PC-3 (cell line): ENCODE measurements around the gene ADAMTSL5. TPM values are rescaled to one million over a fixed set of nuclear protein-coding genes. Genes with fewer than 3 reads are reported as not detected.

Experiments
- ATAC-seq: fragments of 200-7000 bp; cut with Tn5 transposase; 2 replicates; pipeline ENCODE4 v1.9.1; 2020; ENCODE audit warnings: mild to moderate bottlenecking, moderate library complexity
- BruUV-seq: library from RNA; stranded (reverse); fragments of 400-500 nt; replicated peaks from 2 replicates; lab custom pipeline; 2021; lab: Mats Ljungman, UMichigan
- CTCF ChIA-PET: fragments of 300-600 bp; sonication (Branson Sonifier 250); formaldehyde crosslinking; loops from one replicate; lab custom pipeline; 2022; ENCODE audit warnings: antibody characterized with exemption; lab: Charles Lee
- POLR2A ChIA-PET: fragments of 300-600 bp; sonication (Branson Sonifier 250); formaldehyde crosslinking; loops from one replicate; lab custom pipeline; 2022; ENCODE audit warnings: antibody characterized with exemption; ENCODE audit not compliant: unreplicated experiment; lab: Charles Lee
- DNase-seq: peaks from one replicate; pipeline ENCODE4 v3.0.0-alpha.2; 2015
- H2AFZ ChIP-seq: fragments of 300-600 bp; sonication (generic); 2 replicates; pipeline ENCODE4 v1.6.0; 2016; ENCODE audit warnings: antibody characterized with exemption, low read length
- H3F3A ChIP-seq: fragments of 300-600 bp; sonication (generic); one replicate; pipeline ENCODE4 v1.6.0; 2017; ENCODE audit warnings: antibody characterized with exemption, low read length, control low read depth, mild to moderate bottlenecking; ENCODE audit not compliant: unreplicated experiment
- H3K27ac ChIP-seq: fragments of 300-600 bp; sonication (generic); 2 replicates; pipeline ENCODE4 v1.5.1; 2016; ENCODE audit warnings: mild to moderate bottlenecking, low read length
- H3K27me3 ChIP-seq: fragments of 300-600 bp; sonication (generic); 2 replicates; pipeline ENCODE4 v1.6.1; 2016; ENCODE audit warnings: low read length, mixed read lengths
- H3K36me3 ChIP-seq: fragments of 300-600 bp; sonication (generic); 2 replicates; pipeline ENCODE4 v1.6.1; 2016; ENCODE audit warnings: low read depth, mixed run types, low read length, mixed read lengths
- H3K4me1 ChIP-seq: fragments of 300-600 bp; sonication (generic); 2 replicates; pipeline ENCODE4 v1.5.1; 2016; ENCODE audit warnings: low read length; ENCODE audit not compliant: insufficient read depth
- H3K4me2 ChIP-seq: fragments of 300-600 bp; sonication (generic); 2 replicates; pipeline ENCODE4 v1.6.0; 2016; ENCODE audit warnings: low read length
- H3K4me3 ChIP-seq: fragments of 300-600 bp; sonication (generic); 2 replicates; pipeline ENCODE4 v1.5.1; 2016; ENCODE audit warnings: mild to moderate bottlenecking, low read length, mixed read lengths
- H3K79me2 ChIP-seq: fragments of 300-600 bp; sonication (generic); 2 replicates; pipeline ENCODE4 v1.6.1; 2017; ENCODE audit warnings: low read length, mixed read lengths
- H3K9ac ChIP-seq: fragments of 300-600 bp; sonication (generic); 2 replicates; pipeline ENCODE4 v1.6.0; 2016; ENCODE audit warnings: mild to moderate bottlenecking, low read length
- H3K9me2 ChIP-seq: fragments of 300-600 bp; sonication (generic); replicated peaks from 2 replicates; pipeline ENCODE4 v1.6.1; 2016; ENCODE audit warnings: mixed run types, low read length, mixed read lengths
- H3K9me3 ChIP-seq: fragments of 300-600 bp; sonication (generic); 2 replicates; pipeline ENCODE4 v1.6.1; 2016; ENCODE audit warnings: low read length, mixed read lengths
- H4K20me1 ChIP-seq: fragments of 300-600 bp; sonication (generic); 2 replicates; pipeline ENCODE4 v1.6.1; 2016; ENCODE audit warnings: low read length, mixed read lengths
- CTCF ChIP-seq: fragments of 300-600 bp; sonication (generic); conservative IDR thresholded peaks from 2 replicates; pipeline ENCODE4 v1.5.1; 2017; ENCODE audit warnings: antibody characterized with exemption, low read depth, mild to moderate bottlenecking, low read length
- EZH2 ChIP-seq: fragments of 300-600 bp; sonication (generic); IDR thresholded peaks from one replicate; pipeline ENCODE4 v1.6.1; 2017; ENCODE audit warnings: antibody characterized with exemption, mild to moderate bottlenecking, low read length; ENCODE audit not compliant: unreplicated experiment
- EZH2phosphoT487 ChIP-seq: fragments of 300-600 bp; sonication (generic); IDR thresholded peaks from 2 replicates; pipeline ENCODE4 v1.6.1; 2018; ENCODE audit warnings: mild to moderate bottlenecking, antibody characterized with exemption, low read length, borderline replicate concordance
- intact Hi-C: fragments of 100-400 bp; cut with micrococcal nuclease; formaldehyde crosslinking; loops from 2 replicates; pipeline ENCODE4 v1.9.0; 2023
- total RNA-seq: library from RNA; depleted of rRNA; stranded (reverse); fragments of >200 nt; gene quantifications from 2 replicates; pipeline ENCODE4 v1.2.3, GENCODE V29; 2014

Gene ADAMTSL5
- total RNA-seq, 1 experiment from 2014 or later, result 5.0 TPM

- no peak for DNase-seq
- H3K4me2 ChIP-seq, result no peak overlapping the region
- H3K9me3 ChIP-seq, result no peaks in the 10 kb centered on the region
- no peaks in the 10 kb centered on the region for H4K20me1 ChIP-seq
- CTCF ChIA-PET, result no interaction called here
- H3K36me3 ChIP-seq, result no peaks in the 10 kb centered on the region
- TF ChIP-seq EZH2phosphoT487, result no peak
- no peak for TF ChIP-seq CTCF
- TF ChIP-seq EZH2, result no peak
- intact Hi-C loops, result no loop called here
- H3K9ac ChIP-seq, result no peak overlapping the region
- POLR2A ChIA-PET, result no interaction called here
- no peaks in the 10 kb centered on the region for H3F3A ChIP-seq
- no peak overlapping the region for H3K4me3 ChIP-seq
- no TSS peak for BruUV-seq
- ATAC-seq, result no peak
- no peak overlapping the region for H2AFZ ChIP-seq
- H3K79me2 ChIP-seq, result no peaks in the 10 kb centered on the region
- H3K27me3 ChIP-seq, result no peaks in the 10 kb centered on the region
- H3K27ac ChIP-seq, result no peak overlapping the region
- no peaks in the 10 kb centered on the region for H3K4me1 ChIP-seq
- no peaks in the 10 kb centered on the region for H3K9me2 ChIP-seq
Observed at GRCh38 chr19:1522838-1523237, 10.0 kb upstream of the ADAMTSL5 start.

GRCh38 chr19:1522061-1522460 lies 9.2 kb upstream of the ADAMTSL5 start:
- Histone ChIP-seq H3K4me1 (no peaks in the 10 kb centered on the region), H3K9me2 (no peaks in the 10 kb centered on the region), H3K27ac (no peak overlapping the region), H3K4me2 (no peak overlapping the region), H3K9ac (no peak overlapping the region), H4K20me1 (no peaks in the 10 kb centered on the region), H3K9me3 (no peaks in the 10 kb centered on the region), H3K4me3 (no peak overlapping the region), H3K27me3 (no peaks in the 10 kb centered on the region), H3K79me2 (no peaks in the 10 kb centered on the region), H3F3A (no peaks in the 10 kb centered on the region), H2AFZ (no peak overlapping the region), H3K36me3 (no peaks in the 10 kb centered on the region)
- DNase-seq (no peak), ATAC-seq (no peak)
- intact Hi-C loops, result no loop called here
- ChIA-PET CTCF (no interaction called here), POLR2A (no interaction called here)
- no TSS peak for BruUV-seq
- TF ChIP-seq EZH2phosphoT487 (no peak), CTCF (no peak), EZH2 (no peak)

GRCh38 chr19:1521636-1522035 lies 8.8 kb upstream of the ADAMTSL5 start:
- Histone ChIP-seq H3F3A (no peaks in the 10 kb centered on the region), H3K9me2 (no peaks in the 10 kb centered on the region), H4K20me1 (no peaks in the 10 kb centered on the region), H3K27me3 (no peaks in the 10 kb centered on the region), H3K4me1 (no peaks in the 10 kb centered on the region), H3K4me2 (no peak overlapping the region), H2AFZ (no peak overlapping the region), H3K27ac (no peak overlapping the region), H3K79me2 (no peaks in the 10 kb centered on the region), H3K9me3 (no peaks in the 10 kb centered on the region), H3K36me3 (no peaks in the 10 kb centered on the region), H3K9ac (no peak overlapping the region), H3K4me3 (no peak overlapping the region)
- DNase-seq (no peak), ATAC-seq (no peak)
- POLR2A ChIA-PET, result no interaction called here
- no TSS peak for BruUV-seq
- TF ChIP-seq CTCF, result no peak
- TF ChIP-seq EZH2phosphoT487, result no peak
- no peak for TF ChIP-seq EZH2
- intact Hi-C loops, result no loop called here
- CTCF ChIA-PET, result no interaction called here
